ENCODE results near the gene CES4A.
A peak's percentile ranks its signal among the peaks of the same experiment; 100 is the strongest.
"Not testable (repeated sequence)": the region's sequence is repeated elsewhere in the genome, so short reads cannot be mapped to it uniquely, and the experiment has no call there.

Gene CES4A

DNA sequence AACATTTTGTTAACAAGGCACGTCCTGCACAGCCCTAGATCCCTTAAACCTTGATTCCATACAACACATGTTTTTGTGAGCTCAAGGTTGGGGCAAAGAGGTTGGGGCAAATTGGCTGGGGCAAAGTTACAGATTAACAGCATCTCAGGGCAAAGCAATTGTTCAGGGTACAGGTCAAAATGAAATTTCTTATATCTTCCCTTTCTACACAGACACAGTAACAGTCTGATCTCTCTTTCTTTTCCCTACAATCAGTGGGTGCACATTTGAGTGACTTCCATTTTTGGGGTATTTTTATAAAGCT, 32.3 kb upstream of the CES4A start:
- DNase-seq (ENCODE audit: low spot score): not testable (repeated sequence)

DNA sequence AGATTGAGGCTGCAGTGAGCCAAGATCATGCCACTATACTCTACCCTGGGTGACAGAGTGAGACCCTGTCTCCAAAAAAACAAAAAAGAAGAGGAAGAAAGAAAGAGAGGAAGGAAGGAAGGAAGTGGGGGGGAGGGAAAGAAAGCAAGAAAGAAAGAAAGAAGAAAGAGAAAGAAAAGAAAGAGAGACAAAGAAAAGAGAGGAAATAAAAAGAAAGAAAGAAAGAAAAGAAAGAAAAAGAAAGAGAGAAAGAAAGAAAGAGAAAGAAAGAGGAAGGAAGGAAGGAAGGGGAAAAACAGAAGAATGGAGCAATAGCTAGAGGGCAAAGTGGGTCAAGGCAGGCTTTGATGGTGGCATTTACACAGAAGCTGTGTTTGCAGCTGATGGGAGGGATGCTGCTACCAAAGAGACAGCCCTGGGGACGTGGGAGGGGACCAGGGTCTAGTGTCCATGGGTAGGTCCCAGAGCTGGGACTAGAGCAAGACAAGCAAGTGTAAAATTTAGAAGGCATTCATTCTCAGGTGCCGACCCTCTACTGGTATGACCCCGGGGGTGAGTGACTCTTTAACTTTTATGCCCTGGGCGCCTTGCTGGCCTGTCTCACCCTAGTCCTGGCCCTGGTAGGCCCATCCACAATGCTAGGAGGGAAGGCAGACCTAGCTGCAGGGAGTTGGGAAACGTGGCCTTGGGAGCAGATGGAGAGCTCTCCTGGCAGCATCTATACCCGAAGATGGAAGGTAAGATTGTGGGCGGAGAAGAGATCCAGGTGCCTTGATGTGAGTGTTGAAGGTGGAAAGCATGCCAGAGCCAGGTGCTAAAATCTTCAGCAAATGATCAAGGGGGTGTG, 29.3 kb upstream of the CES4A start:
- DNase-seq (ENCODE audit: low spot score): no peak

DNA sequence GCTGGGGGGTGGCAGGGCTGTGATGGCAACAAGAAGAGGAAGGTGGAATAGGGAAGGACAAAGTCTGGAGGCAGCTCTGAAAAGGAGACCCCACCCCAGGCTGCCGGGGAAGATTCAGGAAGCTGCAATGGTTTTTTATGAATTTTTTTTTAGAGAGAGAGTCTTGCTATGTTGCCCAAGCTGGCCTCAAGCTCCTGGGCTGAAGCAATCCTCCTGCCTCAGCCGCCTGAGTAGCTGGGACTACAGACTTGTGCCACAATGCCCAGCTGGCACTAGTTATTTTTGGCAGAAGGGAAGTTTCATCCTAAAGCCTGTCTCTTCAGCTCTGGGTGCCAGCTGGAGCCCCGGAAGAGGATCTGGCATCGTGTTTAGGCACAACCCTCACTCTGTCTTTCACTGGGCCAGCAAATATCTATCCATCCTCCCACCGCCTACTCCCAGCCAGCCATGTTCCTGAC, 28.7 kb upstream of the CES4A start:
- peak; percentile 67 for DNase-seq (ENCODE audit: low spot score)

DNA sequence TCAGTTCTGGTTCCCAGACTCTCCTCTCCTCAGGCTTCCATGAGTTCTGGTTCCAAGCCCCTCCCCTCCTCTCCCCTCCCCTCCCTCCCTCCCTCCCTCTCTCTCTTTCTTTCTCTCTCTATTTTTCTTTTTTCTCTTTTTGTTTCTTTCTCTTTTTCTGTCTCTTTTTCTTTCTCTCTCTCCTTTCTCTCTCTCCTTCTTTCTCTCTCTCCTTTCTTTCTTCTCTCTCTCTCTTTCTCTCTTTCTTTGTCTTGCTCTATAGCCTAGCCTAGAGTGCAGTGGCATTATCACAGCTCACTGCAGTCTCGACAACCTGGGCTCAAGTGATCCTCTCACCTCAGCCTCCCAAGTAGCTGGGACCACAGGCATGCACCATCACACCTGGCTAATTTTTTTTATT, 28.1 kb upstream of the CES4A start:
- no peak for DNase-seq (ENCODE audit: low spot score)

DNA sequence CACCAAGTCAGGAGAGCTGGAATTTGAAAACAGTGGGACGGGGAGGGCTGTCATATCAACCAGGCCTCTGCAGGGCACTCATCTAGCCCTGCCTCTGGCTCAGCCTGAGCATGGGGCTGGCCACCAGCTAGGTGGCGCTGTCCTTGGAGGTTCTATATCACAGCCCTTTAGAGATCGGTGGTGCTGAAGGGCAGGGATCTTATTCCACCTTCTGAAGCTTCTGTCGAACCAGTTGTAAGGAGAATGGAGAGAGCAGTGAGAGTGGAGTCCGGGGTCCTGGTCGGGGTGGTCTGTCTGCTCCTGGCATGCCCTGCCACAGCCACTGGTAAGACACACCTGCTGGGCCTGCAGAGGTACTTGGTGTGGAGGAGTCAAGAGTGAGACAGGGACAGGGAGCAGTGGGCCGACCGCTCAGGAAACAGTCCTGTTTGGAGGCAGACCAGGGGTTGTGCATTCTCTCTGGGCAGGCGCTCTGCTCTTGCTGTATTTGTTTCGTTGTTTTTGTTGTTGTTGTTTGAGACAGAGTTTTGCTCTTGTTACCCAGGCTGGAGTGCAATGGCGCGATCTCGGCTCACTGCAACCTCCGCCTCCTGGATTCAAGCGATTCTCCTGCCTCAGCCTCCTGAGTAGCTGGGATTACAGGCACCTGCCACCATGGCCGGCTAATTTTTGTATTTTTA, 27.2 kb upstream of the CES4A start, which contains the start of gene CES3:
TSS of gene CES3 (plus strand) at position 202 of the 680 bp plus-strand sequence. CDS start at position 244, 42 bp downstream.
- peak; percentile 73 for DNase-seq (ENCODE audit: low spot score)

DNA sequence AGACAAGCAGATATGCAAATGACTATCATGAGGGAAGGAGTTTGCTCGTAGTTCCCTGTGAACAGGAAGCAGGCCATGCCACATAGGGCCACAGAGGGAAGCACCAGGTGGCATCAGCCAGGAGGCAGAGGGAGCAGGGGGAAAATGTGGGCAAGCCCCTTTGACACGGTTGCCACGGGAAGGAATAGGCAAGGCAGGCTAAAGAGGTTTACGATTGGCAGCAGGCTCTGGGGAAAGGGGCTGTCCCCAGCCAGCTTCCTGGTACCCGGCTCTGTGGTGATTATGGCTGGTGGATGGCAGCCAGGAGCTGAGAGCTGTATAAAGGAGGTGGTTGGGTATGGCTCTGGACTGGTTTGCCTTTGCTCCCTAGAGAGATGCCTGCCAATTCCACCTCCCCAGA, 26.5 kb upstream of the CES4A start:
- DNase-seq (ENCODE audit: low spot score): no peak

DNA sequence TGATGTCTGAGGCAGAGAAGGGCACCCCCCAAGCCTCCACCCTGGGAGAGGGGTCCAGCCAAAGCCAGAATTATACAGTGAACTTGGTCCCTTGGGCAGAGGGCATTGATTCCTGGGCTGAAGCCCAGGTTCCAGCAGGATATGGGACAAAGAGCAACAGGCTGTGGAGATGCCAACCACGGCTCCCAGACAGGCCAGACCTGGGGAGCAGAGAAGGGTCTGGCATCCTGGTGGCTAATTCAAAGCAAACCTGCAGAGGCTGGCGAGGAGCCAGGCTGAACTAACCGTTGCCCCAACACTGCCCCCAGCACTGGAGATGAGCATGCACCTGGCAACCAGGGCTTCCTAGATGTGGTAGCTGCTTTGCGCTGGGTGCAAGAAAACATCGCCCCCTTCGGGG, 24.3 kb upstream of the CES4A start:
- no peak for DNase-seq (ENCODE audit: low spot score)

DNA sequence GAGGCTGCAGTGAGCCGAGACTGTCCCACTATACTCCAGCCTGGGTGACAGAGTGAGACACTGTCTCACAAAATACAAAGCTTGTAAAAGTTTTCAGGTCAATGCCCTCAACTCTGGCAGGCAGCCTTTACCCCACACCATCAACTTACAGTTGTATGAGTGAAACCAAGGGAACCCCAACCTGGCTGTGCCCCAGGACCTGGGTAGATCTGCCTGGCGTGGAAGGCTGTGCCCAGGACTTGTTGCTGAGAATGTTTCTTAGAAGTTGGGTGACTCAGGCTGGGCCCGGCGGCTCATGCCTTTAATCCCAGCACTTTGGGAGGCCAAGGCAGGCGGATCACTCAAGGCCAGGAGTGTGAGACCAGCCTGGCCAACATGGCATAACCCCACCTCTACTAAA, 19.5 kb upstream of the CES4A start:
- DNase-seq (ENCODE audit: low spot score): no peak

DNA sequence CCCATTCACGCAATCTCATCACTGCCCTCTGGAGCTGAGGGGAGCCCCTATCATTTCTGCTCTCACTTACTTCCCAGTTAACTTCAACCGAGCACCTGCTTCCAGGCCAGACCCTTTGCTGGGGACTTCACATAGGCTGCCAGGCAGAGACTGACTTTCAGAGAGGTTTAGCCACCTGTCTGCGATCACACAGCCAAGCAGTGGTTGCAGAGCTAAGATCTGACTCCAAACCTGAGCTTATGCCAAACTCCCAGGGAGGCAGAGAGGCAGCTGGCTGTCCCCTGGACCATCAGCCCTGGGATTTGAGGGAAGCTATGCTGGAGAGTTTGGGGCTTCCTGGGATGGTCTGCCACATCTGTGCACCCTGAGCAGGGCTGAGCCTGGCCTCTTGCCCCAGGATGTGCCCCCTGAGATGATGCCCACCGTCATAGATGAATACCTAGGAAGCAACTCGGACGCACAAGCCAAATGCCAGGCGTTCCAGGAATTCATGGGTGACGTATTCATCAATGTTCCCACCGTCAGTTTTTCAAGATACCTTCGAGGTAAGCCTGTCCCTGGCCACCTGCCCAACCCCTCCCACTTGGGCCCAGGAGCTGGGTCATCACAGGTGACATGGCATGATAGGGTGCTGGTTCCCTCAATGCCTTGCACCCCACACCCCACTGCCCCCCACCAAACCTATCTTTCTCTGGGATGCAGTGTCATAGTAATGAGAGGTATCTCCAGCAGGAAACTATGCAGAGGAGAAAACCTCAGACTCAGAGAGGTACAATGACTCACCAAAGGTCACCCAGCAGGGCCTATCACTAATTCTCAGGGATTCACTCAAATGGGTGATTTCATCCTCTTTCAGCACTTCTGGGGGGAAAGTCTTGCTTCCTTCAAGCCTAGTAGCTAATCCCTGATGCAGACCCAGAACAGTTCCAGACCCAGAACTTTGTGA, 17.3 kb upstream of the CES4A start:
- no peak for DNase-seq (ENCODE audit: low spot score)

DNA sequence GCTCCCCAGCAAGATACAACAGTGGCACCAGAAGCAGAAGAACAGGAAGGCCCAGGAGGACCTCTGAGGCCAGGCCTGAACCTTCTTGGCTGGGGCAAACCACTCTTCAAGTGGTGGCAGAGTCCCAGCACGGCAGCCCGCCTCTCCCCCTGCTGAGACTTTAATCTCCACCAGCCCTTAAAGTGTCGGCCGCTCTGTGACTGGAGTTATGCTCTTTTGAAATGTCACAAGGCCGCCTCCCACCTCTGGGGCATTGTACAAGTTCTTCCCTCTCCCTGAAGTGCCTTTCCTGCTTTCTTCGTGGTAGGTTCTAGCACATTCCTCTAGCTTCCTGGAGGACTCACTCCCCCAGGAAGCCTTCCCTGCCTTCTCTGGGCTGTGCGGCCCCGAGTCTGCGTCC, 15.4 kb upstream of the CES4A start:
- no peak for DNase-seq (ENCODE audit: low spot score)

DNA sequence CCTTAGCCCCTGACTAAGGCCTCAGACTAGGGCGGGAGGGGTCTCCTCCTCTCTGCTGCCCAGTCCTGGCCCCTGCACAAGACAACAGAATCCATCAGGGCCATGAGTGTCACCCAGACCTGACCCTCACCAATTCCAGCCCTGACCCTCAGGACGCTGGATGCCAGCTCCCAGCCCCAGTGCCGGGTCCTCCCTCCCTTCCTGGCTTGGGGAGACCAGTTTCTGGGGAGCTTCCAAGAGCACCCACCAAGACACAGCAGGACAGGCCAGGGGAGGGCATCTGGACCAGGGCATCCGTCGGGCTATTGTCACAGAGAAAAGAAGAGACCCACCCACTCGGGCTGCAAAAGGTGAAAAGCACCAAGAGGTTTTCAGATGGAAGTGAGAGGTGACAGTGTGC, 14.7 kb upstream of the CES4A start:
- no peak for DNase-seq (ENCODE audit: low spot score)

DNA sequence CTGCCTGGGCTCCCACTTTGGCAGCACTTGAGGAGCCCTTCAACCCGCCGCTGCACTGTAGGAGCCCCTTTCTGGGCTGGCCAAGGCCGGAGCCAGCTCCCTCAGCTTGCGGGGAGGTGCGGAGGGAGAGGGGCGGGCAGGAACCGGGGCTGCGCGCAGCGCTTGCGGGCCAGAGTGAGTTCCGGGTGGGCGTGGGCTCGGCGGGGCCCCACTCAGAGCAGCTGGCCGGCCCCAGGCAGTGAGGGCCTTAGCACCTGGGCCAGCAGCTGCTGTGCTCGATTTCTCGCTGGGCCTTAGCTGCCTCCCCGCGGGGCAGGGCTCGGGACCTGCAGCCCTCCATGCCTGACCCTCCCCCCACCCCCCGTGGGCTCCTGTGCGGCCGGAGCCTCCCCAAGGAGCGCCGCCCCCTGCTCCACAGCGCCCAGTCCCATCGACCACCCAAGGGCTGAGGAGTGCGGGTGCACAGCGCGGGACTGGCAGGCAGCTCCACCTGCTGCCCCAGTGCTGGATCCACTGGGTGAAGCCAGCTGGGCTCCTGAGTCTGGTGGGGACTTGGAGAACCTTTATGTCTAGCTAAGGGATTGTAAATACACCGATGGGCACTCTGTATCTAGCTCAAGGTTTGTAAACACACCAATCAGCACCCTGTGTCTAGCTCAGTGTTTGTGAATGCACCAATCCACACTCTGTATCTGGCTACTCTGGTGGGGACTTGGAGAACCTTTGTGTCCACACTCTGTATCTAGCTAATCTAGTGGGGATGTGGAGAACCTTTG, 14.0 kb upstream of the CES4A start:
- not testable (repeated sequence) for DNase-seq (ENCODE audit: low spot score)

DNA sequence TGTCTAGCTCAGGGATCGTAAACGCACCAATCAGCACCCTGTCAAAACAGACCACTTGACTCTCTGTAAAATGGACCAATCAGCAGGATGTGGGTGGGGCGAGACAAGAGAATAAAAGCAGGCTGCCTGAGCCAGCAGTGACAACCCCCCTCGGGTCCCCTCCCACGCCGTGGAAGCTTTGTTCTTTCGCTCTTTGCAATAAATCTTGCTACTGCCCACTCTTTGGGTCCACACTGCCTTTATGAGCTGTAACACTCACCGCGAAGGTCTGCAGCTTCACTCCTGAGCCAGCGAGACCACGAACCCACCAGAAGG, 13.5 kb upstream of the CES4A start:
- not testable (repeated sequence) for DNase-seq (ENCODE audit: low spot score)

DNA sequence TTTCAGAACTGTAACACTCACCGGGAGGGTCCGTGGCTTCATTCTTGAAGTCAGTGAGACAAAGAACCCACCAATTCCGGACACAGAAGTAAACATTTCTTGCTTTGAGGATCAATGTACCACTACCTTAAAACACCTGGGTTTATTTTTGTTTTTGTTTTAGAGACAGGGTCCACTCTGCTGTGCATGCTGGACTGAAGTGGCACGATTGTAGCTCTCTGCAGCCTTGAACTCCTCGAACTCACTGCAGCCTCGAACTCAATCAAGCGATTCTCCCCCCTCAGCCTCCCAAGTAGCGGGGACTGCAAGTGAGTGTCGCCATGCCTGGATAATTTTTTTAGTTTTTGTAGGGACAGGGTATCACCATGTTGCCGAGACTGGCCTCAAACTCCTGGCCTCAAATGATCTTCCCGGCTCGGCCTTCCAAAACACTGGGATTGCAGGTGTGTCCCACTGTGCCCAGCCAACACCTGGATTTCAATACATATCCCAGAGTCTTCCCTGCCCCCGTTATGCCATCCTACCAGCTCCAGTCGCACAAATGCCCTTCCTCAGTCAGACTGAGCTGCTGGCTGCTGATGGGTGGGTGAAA, 13.0 kb upstream of the CES4A start:
- no peak for DNase-seq (ENCODE audit: low spot score)

DNA sequence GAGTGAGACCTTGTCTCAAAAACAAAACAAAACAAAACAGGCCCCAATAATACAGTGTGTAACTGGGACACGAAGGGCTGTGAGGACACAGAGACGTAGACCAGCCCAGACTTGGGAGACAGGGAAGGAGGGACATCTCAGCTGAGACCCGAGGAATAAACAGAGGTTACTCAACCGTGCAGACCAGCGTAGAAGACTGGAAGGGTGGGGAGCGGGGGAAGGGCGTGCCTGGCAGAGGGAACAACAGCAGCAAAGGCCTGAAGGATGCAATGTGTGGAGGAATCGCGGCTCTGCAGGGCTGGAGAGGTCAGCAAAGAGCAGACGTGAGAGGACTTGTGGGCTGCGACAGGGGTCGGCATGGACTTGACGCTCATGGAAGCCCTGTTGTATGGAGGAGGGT, 11.6 kb upstream of the CES4A start:
- no peak for DNase-seq (ENCODE audit: low spot score)

DNA sequence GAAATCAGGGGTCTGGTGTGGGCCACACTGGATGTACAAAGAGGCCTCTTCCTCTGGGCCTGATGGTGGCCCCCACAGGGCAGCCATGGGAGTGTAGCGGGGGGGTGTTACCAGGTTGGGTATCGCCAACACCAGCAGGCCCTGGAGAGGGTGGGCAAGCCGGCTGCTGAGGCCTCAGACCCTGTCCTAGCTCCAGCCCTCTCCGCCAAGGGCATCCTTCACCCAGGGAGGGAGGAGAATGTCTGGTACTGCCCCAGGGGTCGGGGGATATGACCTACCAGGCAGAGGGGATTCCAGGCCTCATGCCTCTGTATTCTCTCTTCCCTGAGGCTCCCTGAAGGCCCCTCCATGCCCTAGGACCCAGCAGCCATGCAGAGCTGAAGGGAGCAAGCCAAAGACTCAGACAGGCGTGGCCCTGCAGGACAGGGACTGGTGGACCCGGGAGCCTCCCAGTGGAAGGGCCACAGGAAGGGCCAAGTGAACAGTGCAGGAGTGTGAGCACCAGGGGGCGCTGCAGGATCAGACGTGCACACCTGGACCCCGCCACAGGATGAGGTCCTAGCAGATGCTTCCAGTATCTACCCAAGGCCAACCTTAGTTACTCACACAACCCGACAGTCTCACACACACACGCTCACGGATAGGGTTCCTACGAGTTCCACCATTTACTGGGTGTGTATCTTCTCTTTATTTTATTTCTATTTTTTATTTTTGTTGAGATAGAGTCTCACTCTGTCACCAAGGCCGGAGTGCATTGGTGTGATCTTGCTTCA, 10.9 kb upstream of the CES4A start:
- peak; percentile 94 for DNase-seq (ENCODE audit: low spot score)

DNA sequence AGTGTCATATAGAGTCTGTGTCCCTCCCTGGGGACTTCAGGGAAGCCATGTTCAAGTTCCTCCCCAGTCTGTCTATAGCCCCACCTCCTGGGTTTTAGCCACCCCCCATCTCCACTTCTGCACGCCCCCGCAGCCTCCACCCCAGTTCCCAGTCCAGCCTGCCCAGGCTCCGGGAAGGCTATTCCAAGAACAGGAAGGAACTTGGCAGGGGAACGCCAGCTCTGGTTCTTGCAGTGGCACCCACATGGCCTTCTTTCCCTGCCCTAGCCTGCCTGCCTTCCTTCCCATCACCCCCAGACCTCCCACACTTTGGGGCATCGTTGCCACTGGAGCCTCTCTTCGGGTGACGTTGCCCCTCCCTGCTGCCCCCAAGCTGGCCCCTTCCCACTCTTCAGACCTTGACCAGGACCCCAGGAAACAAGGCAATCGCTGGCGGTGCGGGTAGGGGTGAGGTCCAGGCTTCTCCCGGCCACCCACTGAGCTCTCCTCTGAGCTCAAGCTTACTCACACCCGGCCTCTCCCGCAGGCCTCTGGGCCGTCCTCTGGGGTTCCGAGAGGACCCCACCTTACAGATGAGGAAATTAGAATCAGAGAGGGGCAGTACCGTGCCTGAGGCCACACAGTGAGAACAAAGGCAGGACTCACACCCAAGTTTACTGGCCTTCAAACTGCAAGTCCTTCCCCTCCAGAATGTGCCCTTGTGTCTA, 9.2 kb upstream of the CES4A start:
- DNase-seq (ENCODE audit: low spot score): no peak

DNA sequence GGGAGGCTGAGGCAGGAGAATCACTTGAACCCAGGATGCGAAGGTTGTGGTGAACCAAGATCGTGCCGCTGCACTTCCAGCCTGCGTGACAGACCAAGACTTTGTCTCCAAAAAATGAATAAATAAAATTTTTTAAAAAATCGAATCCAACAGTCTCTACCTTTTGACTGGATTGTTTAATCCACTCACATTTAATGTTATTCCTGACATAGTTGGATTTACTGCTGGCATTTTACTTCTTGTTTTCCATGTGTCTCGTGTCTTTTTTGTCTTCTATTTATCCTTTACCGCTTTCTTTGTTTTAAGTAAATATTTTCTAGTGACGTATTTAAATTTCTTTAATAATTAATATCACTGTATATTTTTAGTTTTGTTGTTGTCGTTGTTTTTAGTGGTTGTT, 5.4 kb upstream of the CES4A start:
- no peak for DNase-seq (ENCODE audit: low spot score)

DNA sequence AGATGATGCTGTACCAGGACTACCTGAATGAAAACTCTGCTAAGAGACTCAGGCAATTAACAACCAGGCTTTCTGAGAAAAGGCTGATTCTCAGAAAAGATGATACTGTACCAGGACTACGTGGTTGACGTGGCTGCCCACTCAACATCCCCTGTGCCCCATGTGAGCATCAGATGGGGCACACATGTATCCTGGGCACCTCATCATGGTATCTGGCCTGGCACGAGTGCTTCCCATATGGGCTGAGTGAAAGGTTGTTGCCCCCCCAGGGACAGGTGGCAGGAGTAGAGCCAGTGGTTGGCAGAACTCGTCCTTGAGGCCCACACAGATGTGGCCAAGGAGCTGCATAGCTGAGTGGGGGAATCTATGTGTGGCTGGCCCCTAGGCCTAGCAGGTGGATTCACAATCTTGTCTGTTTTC, 3.5 kb upstream of the CES4A start:
- DNase-seq (ENCODE audit: low spot score): no peak

DNA sequence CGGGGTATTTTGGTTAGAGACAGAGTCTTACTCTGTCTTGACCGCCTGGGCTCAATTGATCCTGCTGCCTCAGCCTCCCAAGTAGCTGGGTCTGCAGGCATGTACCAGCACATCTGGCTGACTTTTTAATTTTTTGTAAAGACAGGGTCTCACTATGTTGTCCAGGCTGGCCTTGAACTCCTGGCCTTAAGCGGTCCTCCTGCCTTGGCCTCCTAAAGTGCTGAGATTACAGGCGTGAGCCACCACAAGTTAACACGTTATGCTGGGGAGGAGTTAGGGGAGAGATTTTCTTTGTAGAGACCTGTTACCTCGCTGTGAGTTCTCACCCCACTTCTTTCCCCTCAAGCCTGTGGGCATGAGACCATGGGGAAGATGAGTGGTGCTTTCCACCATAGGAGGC, 1.8 kb upstream of the CES4A start:
- no peak for DNase-seq (ENCODE audit: low spot score)
